ENCODE measurements around the gene NPC2. TPM values are rescaled to one million over a fixed set of nuclear protein-coding genes. Genes with fewer than 3 reads are reported as not detected.

Gene NPC2
- total RNA-seq, 4 donors from 2014 or later, result 88.3 to 393 (median 147) TPM

- no peaks in the 10 kb centered on the region for H3K9me3 ChIP-seq
- 82 to 92% methylated on average over 1 to 6 of the region's 6 CpGs for WGBS, 2 donors (ENCODE audit: low coverage in 1 of 2)
- no peak for TF ChIP-seq POLR2AphosphoS5 (IDR thresholded peaks at IDR 0.05)
- TF ChIP-seq EP300 (IDR thresholded peaks at IDR 0.05; ENCODE audit: low read depth), result no peak
- TF ChIP-seq CTCF (IDR thresholded peaks at IDR 0.05), result no peak
- no peak for TF ChIP-seq POLR2A (IDR thresholded peaks at IDR 0.05)
- no peaks in the 10 kb centered on the region for H3K27me3 ChIP-seq
- no peak overlapping the region for H3K27ac ChIP-seq
- no peaks in the 10 kb centered on the region for H3K4me1 ChIP-seq
- intact Hi-C loops (cut with DNase I; ENCODE audit: low total_unique reads) (no loop called here), in situ Hi-C loops (cut with MboI; ENCODE audit: low pct_ligation_motif_present in 1 of 4, low pct_unique_long_range_greater_than_20kb in 1 of 4, low sequenced_read_pairs in 3 of 4) (no loop called here)
- no peaks in the 10 kb centered on the region for H3K36me3 ChIP-seq
- no peak overlapping the region for H3K4me3 ChIP-seq
- DNase-seq, result no peak
Observed at GRCh38 chr14:74519316-74520074, 26.4 kb upstream of the NPC2 start.

- no peak for DNase-seq
- Histone ChIP-seq H3K4me3 (no peak overlapping the region), H3K9me3 (no peaks in the 10 kb centered on the region), H3K36me3 (no peaks in the 10 kb centered on the region), H3K4me1 (no peaks in the 10 kb centered on the region), H3K27ac (no peak overlapping the region), H3K27me3 (no peaks in the 10 kb centered on the region)
- 79% methylated on average over 6 of the region's 6 CpGs; no CpG with 5 or more reads in 1 of the 2 donors for WGBS, 2 donors (ENCODE audit: low coverage in 1 of 2)
- in situ Hi-C loops (cut with MboI; ENCODE audit: low pct_ligation_motif_present in 1 of 4, low pct_unique_long_range_greater_than_20kb in 1 of 4, low sequenced_read_pairs in 3 of 4) (no loop called here), intact Hi-C loops (cut with DNase I; ENCODE audit: low total_unique reads) (no loop called here)
- no peak for TF ChIP-seq POLR2AphosphoS5 (IDR thresholded peaks at IDR 0.05)
- no peak for TF ChIP-seq CTCF (IDR thresholded peaks at IDR 0.05)
- no peak for TF ChIP-seq EP300 (IDR thresholded peaks at IDR 0.05; ENCODE audit: low read depth)
- TF ChIP-seq POLR2A (IDR thresholded peaks at IDR 0.05), result no peak
Observed at GRCh38 chr14:74518221-74518620, 25.1 kb upstream of the NPC2 start.

DNA sequence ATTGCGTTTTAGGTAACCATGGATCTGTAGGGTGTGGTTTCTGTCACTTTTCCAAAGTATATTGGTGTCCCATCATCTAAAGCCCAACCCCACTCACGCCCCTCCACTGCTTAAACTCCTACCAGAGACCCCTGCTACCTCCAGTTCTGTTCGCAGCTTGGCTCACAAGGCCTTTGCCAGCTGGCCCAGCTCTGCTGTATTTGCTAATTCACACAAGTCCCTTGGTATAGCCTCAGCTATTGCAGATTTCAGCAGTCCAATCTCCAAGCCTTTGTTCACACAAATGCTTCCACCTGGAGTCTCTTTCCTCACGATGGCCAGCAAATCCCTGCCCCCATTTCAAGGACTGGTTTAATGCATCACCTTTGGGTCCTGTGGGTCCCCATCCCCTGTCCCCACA is 24.6 kb upstream of the NPC2 start:
- no peak for TF ChIP-seq POLR2AphosphoS5 (IDR thresholded peaks at IDR 0.05)
- TF ChIP-seq EP300 (IDR thresholded peaks at IDR 0.05; ENCODE audit: low read depth), result no peak
- no peak for TF ChIP-seq CTCF (IDR thresholded peaks at IDR 0.05)
- TF ChIP-seq POLR2A (IDR thresholded peaks at IDR 0.05), result no peak
- Histone ChIP-seq H3K4me1 (no peaks in the 10 kb centered on the region), H3K27me3 (no peaks in the 10 kb centered on the region), H3K27ac (no peak overlapping the region), H3K4me3 (no peak overlapping the region), H3K36me3 (no peaks in the 10 kb centered on the region), H3K9me3 (no peaks in the 10 kb centered on the region)
- no peak for DNase-seq
- in situ Hi-C loops (cut with MboI; ENCODE audit: low pct_ligation_motif_present in 1 of 4, low pct_unique_long_range_greater_than_20kb in 1 of 4, low sequenced_read_pairs in 3 of 4) (no loop called here), intact Hi-C loops (cut with DNase I; ENCODE audit: low total_unique reads) (no loop called here)
- 71% methylated on average over 4 of the region's 4 CpGs; no CpG with 5 or more reads in 1 of the 2 donors for WGBS, 2 donors (ENCODE audit: low coverage in 1 of 2)

DNA sequence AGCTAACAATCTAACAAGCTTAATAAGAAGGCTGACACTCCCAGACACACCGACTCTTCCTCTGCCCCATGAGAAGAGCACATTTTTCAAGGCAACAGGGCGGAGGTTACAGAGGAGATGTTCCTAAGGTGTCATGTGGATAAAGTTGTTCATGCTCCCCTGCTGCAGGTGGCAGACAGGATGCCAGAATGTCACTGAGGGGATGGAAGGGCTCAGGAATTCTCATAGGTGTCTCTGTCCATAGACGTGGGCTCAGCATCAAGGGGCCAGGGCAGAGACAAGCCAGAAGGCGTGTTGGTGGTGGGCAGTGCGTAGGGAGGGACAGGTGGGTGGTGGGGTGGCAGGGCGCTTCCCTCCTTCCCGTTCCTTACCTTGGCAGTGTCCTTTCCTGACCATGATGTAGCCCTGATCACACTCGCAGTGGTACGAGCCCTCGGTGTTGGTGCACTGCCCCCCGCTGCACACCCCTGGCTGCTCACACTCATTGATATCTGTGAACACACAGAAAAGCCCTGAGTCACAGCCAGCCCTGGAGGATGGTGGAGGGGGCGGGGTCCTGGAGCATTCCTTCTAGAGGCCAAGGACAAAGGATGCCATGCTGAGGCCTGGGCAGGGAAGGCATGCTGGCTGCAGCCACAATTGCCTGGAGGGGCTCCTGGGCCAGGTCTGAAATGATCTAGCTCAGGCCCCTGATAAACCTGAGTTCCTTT is 23.5 kb upstream of the NPC2 start:
- in situ Hi-C loops (cut with MboI; ENCODE audit: low pct_ligation_motif_present in 1 of 4, low pct_unique_long_range_greater_than_20kb in 1 of 4, low sequenced_read_pairs in 3 of 4), result no loop called here
- no peak overlapping the region for H3K4me3 ChIP-seq
- intact Hi-C loops (cut with DNase I; ENCODE audit: low total_unique reads), result no loop called here
- DNase-seq, result no peak
- no peaks in the 10 kb centered on the region for H3K27me3 ChIP-seq
- WGBS, 2 donors (ENCODE audit: low coverage in 1 of 2), result 86% methylated on average over 10 of the region's 12 CpGs; no CpG with 5 or more reads in 1 of the 2 donors
- TF ChIP-seq POLR2AphosphoS5 (IDR thresholded peaks at IDR 0.05) (no peak), POLR2A (IDR thresholded peaks at IDR 0.05) (no peak), CTCF (IDR thresholded peaks at IDR 0.05) (no peak), EP300 (IDR thresholded peaks at IDR 0.05; ENCODE audit: low read depth) (no peak)
- no peak overlapping the region for H3K27ac ChIP-seq
- H3K36me3 ChIP-seq, result no peaks in the 10 kb centered on the region
- H3K9me3 ChIP-seq, result no peaks in the 10 kb centered on the region
- no peaks in the 10 kb centered on the region for H3K4me1 ChIP-seq
